Brain microvascular endothelial cell (primary cell): ENCODE measurements around the gene RASAL2.

Experiments used
- DNase-seq: peaks from one replicate; pipeline ENCODE4 v3.0.0-alpha.2; 2020
- H3K27ac ChIP-seq: fragments of 250-450 bp; sonication (Bioruptor Pico); 2 replicates; pipeline ENCODE4 v1.5.1; 2020; ENCODE audit warnings: mild to moderate bottlenecking, moderate library complexity
- H3K27me3 ChIP-seq: fragments of 250-450 bp; sonication (Bioruptor Pico); replicated peaks from 2 replicates; pipeline ENCODE4 v1.5.1; 2020; ENCODE audit warnings: mild to moderate bottlenecking
- H3K36me3 ChIP-seq: fragments of 250-450 bp; sonication (Bioruptor Pico); replicated peaks from 2 replicates; pipeline ENCODE4 v1.5.1; 2020; ENCODE audit warnings: mild to moderate bottlenecking
- H3K4me3 ChIP-seq: 2 replicates; pipeline ENCODE4 v1.5.1; 2011; ENCODE audit warnings: low read depth, mild to moderate bottlenecking, control low read depth, low read length, moderate library complexity
- CTCF ChIP-seq: IDR thresholded peaks from 2 replicates; pipeline ENCODE4 v1.5.1; 2011; ENCODE audit warnings: low read depth, mild to moderate bottlenecking, moderate library complexity, low read length, control low read depth, inconsistent platforms; ENCODE audit errors: missing control alignments
- in situ Hi-C: cut with HindIII; loops from 2 replicates; pipeline ENCODE4 v1.10.0; 2017; ENCODE audit warnings: low sequenced_read_pairs, low pct_ligation_motif_present

Gene RASAL2

GRCh38 chr1:178223289-178223688 lies 129.4 kb downstream of the RASAL2 start:
- DNase-seq, result no peak
- H3K4me3 ChIP-seq, result no peak overlapping the region
- H3K27ac ChIP-seq, result no peak overlapping the region
- no peak for TF ChIP-seq CTCF
- no peaks in the 10 kb centered on the region for H3K36me3 ChIP-seq
- in situ Hi-C loops, result no loop called here
- H3K27me3 ChIP-seq, result no peaks in the 10 kb centered on the region

- TF ChIP-seq CTCF, result no peak
- no peak overlapping the region for H3K27ac ChIP-seq
- no peaks in the 10 kb centered on the region for H3K36me3 ChIP-seq
- H3K27me3 ChIP-seq, result no peaks in the 10 kb centered on the region
- in situ Hi-C loops, result no loop called here
- no peak for DNase-seq
- H3K4me3 ChIP-seq, result no peak overlapping the region
Measured at GRCh38 chr1:178224358-178224757, 130.5 kb downstream of the RASAL2 start.

- in situ Hi-C loops, result no loop called here
- Histone ChIP-seq H3K4me3 (no peak overlapping the region), H3K36me3 (no peaks in the 10 kb centered on the region), H3K27ac (no peak overlapping the region), H3K27me3 (no peaks in the 10 kb centered on the region)
- no peak for DNase-seq
- TF ChIP-seq CTCF, result no peak
Measured at GRCh38 chr1:178230881-178231409, 137.0 kb downstream of the RASAL2 start.

DNA sequence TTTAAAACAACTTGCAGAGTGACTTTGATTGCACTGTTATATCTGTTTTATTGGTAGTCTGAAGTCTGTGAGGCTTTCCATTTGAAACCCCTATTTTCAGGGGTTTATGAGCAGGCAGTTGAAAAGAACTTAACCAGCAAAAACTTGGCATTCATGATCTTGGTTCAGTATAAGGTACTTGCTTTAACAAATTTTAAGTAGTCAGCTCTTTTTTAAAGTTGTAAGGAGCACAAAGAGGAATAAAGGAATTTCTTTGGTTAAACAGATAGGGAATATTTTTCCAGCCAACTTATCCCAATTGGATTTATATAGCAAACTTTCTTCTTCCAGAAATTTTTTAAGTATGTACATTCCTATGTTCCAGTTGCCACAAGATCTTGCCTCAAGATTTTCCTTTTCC lies 138.2 kb downstream of the RASAL2 start:
- no peaks in the 10 kb centered on the region for H3K27me3 ChIP-seq

DNA sequence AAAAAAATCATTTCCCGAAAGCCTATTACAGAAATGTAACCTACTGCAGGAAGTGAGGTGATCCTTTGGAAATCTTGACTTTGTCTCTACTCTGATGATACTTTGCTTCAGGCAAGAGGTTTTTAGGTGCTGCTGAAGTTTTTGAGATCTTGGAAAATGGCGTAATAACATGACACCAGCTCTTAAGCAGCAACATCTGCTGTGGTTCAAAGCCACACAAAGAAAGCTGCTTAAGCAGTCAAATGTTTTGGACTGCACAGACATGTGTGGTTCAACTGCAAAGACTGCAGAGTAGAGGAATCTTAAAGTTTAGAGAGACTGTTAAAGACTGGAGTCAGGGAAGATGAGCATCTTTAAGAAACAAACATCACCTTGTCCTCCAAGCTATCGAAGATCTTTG lies 139.0 kb downstream of the RASAL2 start:
- no peaks in the 10 kb centered on the region for H3K36me3 ChIP-seq
- no peak for TF ChIP-seq CTCF
- in situ Hi-C loops, result no loop called here
- no peak overlapping the region for H3K27ac ChIP-seq
- no peak for DNase-seq
- no peaks in the 10 kb centered on the region for H3K27me3 ChIP-seq
- H3K4me3 ChIP-seq, result no peak overlapping the region

More for the DNA sequence above, 138.2 kb downstream of the RASAL2 start:
- H3K36me3 ChIP-seq, result no peaks in the 10 kb centered on the region
- TF ChIP-seq CTCF, result no peak
- no peak overlapping the region for H3K27ac ChIP-seq
- no peak for DNase-seq
- in situ Hi-C loops, result no loop called here
- no peak overlapping the region for H3K4me3 ChIP-seq

GRCh38 chr1:178237121-178237520 lies 143.2 kb downstream of the RASAL2 start:
- Histone ChIP-seq H3K27me3 (no peaks in the 10 kb centered on the region), H3K27ac (peak overlapping the region; percentile 95), H3K4me3 (no peak overlapping the region), H3K36me3 (no peaks in the 10 kb centered on the region)
- no peak for TF ChIP-seq CTCF
- in situ Hi-C loops, result no loop called here
- no peak for DNase-seq
